GM12878 (cell line): ENCODE measurements around the gene PIAS2. TPM values are rescaled to one million over a fixed set of nuclear protein-coding genes. Genes with fewer than 3 reads are reported as not detected.

ENCODE experiments used
- ATF3 ChIP-seq: IDR thresholded peaks from 2 replicates; pipeline ENCODE4 v1.6.1; 2011; ENCODE audit warnings: low read depth, mild to moderate bottlenecking, low read length, moderate library complexity, borderline replicate concordance; ENCODE audit errors: extremely low read depth
- BCL3 ChIP-seq: IDR thresholded peaks from 2 replicates; pipeline ENCODE4 v1.6.1; 2011; ENCODE audit warnings: borderline replicate concordance, low read depth, mild to moderate bottlenecking, moderate library complexity, low read length; ENCODE audit not compliant: insufficient read depth, poor library complexity, severe bottlenecking
- BRCA1 ChIP-seq: IDR thresholded peaks from 2 replicates; pipeline ENCODE4 v1.6.1; 2011; ENCODE audit warnings: low read depth, low read length, improper control_type of control experiment
- CBX3 ChIP-seq: fragments of 200-600 bp; sonication (generic); IDR thresholded peaks from 2 replicates; pipeline ENCODE4 v1.6.1; 2016; ENCODE audit warnings: low read depth, borderline replicate concordance
- CEBPB ChIP-seq, 2 experiments: fragments of 150-350 bp in 1 of 2; IDR thresholded peaks; 2 replicates each; pipeline ENCODE4 v1.6.1; 2012 to 2014; ENCODE audit warnings: low read depth in 2 of 2, low read length in 2 of 2, borderline replicate concordance in 1 of 2, inconsistent platforms in 1 of 2
- CHD1 ChIP-seq: IDR thresholded peaks from 2 replicates; pipeline ENCODE4 v1.6.1; 2012; ENCODE audit warnings: low read depth, low read length, improper control_type of control experiment
- CHD4 ChIP-seq: fragments of 200-600 bp; sonication (generic); IDR thresholded peaks from 2 replicates; pipeline ENCODE4 v1.6.1; 2016; ENCODE audit warnings: mild to moderate bottlenecking
- CUX1 ChIP-seq: IDR thresholded peaks from 2 replicates; pipeline ENCODE4 v1.6.1; 2012; ENCODE audit warnings: improper control_type of control experiment, low read depth, low read length; ENCODE audit not compliant: insufficient replicate concordance
- GATAD2B ChIP-seq: fragments of 450-650 bp; conservative IDR thresholded peaks from 2 replicates; pipeline ENCODE4 v1.6.1; 2017; ENCODE audit warnings: low read depth, mild to moderate bottlenecking, moderate library complexity
- IKZF1 ChIP-seq: fragments of 450-650 bp; conservative IDR thresholded peaks from 2 replicates; pipeline ENCODE4 v1.6.1; 2017; ENCODE audit warnings: antibody characterized with exemption, mild to moderate bottlenecking
- JUND ChIP-seq: IDR thresholded peaks from 2 replicates; pipeline ENCODE4 v1.6.1; 2012; ENCODE audit warnings: low read depth, mild to moderate bottlenecking, low read length, improper control_type of control experiment, moderate library complexity
- KAT2A ChIP-seq: conservative IDR thresholded peaks from 2 replicates; pipeline ENCODE4 v1.6.1; 2011; ENCODE audit warnings: low read depth, low read length; ENCODE audit not compliant: control insufficient read depth
- MAX ChIP-seq: IDR thresholded peaks from 2 replicates; pipeline ENCODE4 v1.6.1; 2012; ENCODE audit warnings: low read depth, low read length, improper control_type of control experiment
- MEF2A ChIP-seq: IDR thresholded peaks from 2 replicates; pipeline ENCODE4 v1.6.1; 2011; ENCODE audit warnings: low read depth, mild to moderate bottlenecking, low read length, moderate library complexity; ENCODE audit not compliant: insufficient read depth
- MEF2B ChIP-seq: fragments of 450-650 bp; IDR thresholded peaks from 2 replicates; pipeline ENCODE4 v1.6.1; 2018; ENCODE audit warnings: mild to moderate bottlenecking, moderate library complexity; ENCODE audit not compliant: partially characterized antibody, poor library complexity, severe bottlenecking
- MYB ChIP-seq: fragments of 150-350 bp; IDR thresholded peaks from 2 replicates; pipeline ENCODE4 v1.6.1; 2014; ENCODE audit warnings: mild to moderate bottlenecking, low read depth, low read length, borderline replicate concordance
- SMARCA5 ChIP-seq: fragments of 450-650 bp; IDR thresholded peaks from 2 replicates; pipeline ENCODE4 v1.6.1; 2017; ENCODE audit warnings: mild to moderate bottlenecking
- TCF3 ChIP-seq: IDR thresholded peaks from 2 replicates; pipeline ENCODE4 v1.6.1; 2012; ENCODE audit warnings: low read depth, mild to moderate bottlenecking, low read length, borderline replicate concordance; ENCODE audit not compliant: insufficient read depth
- TCF7 ChIP-seq: IDR thresholded peaks from 2 replicates; pipeline ENCODE4 v1.6.1; 2014; ENCODE audit warnings: antibody characterized with exemption, borderline replicate concordance
- polyA plus RNA-seq, 11 experiments: library from polyadenylated mRNA; depleted of rRNA in 4 of 11; unstranded in 6 of 11; stranded (reverse) in 5 of 11; fragments of >200 nt; fragmentation: Nextera tagmentation in 4 of 11; fragmentation: Illumina TruSeq in 1 of 11; extraction: Ambion mirVana in 4 of 11; extraction: Trizol in 1 of 11; gene quantifications; 1 replicate in 1 of 11; 2 replicates in 10 of 11; pipeline versions ENCODE4 v1.2.1 to v1.2.3, GENCODE V29; 2011 to 2016; ENCODE audit warnings: inconsistent platforms in 2 of 11, missing spikeins in 2 of 11, low read depth in 1 of 11
- total RNA-seq, 4 experiments: library from RNA; depleted of rRNA in 3 of 4; stranded (reverse); fragments of >200 nt in 3 of 4; fragmentation: Illumina TruSeq in 1 of 4; extraction: Trizol in 1 of 4; gene quantifications; 2 replicates each; pipeline versions ENCODE4 v1.2.1 to v1.2.3, GENCODE V29; 2013 to 2021

The PIAS2 gene
- total and polyA plus RNA-seq, 10 of the 15 experiments (the other 5 are each of a cell fraction or from before 2014, with no cell fraction given) = 4.0 to 31.8 (median 22.4) TPM

- TF ChIP-seq IKZF1 (peak; percentile 83), MYB (no peak), CBX3 (no peak), CHD4 (no peak), GATAD2B (peak; percentile 93), CHD1 (no peak), CUX1 (no peak), TCF3 (peak; percentile 57; the same call in 1 of the 2 replicates), BRCA1 (no peak), ATF3 (no peak), TCF7 (no peak), KAT2A (no peak), SMARCA5 (peak; percentile 77; the same call in 1 of the 2 replicates), CEBPB (IDR thresholded peaks at IDR 0.05; ENCODE audit: borderline replicate concordance in 1 of 2, low read depth in 2 of 2, low read length in 2 of 2) (no peak), MEF2B (no peak), MEF2A (peak; percentile 46; the same call in 1 of the 2 replicates), JUND (no peak), MAX (no peak; the same call in 1 of the 2 replicates), BCL3 (peak; percentile 12)
Measured at GRCh38 chr18:46917108-46917802, at the start of gene PIAS2, which contains the start of gene KATNAL2 (continued).
